HEK293 (cell line): ENCODE measurements around the gene VMA21.

Source experiments
- CTCF ChIA-PET: fragments of 350-600 bp; formaldehyde crosslinking; extraction: SDS; loops from one replicate; lab custom pipeline; 2021; ENCODE audit warnings: antibody characterized with exemption; lab: Yijun Ruan, JAX
- POLR2A ChIA-PET: fragments of 300-600 bp; formaldehyde crosslinking; extraction: SDS; loops from one replicate; lab custom pipeline; 2020; ENCODE audit warnings: antibody characterized with exemption, inconsistent platforms; lab: Yijun Ruan, JAX
- H3K27ac ChIP-seq: fragments of 200-500 bp; sonication (Bioruptor generic); 2 replicates; pipeline ENCODE4 v1.5.1; 2014; ENCODE audit warnings: low read depth, low read length, control low read depth, inconsistent platforms; ENCODE audit errors: extremely low read depth
- H3K36me3 ChIP-seq, 2 experiments: fragments of 200-500 bp in 1 of 2; sonication (Bioruptor generic) in 1 of 2; 1 replicate in 1 of 2; 2 replicates in 1 of 2; pipeline ENCODE4 v1.5.1; 2014 to 2017; ENCODE audit warnings: inconsistent platforms in 2 of 2, low read length in 2 of 2; ENCODE audit not compliant: control insufficient read depth in 2 of 2, insufficient read depth in 1 of 2
- H3K4me1 ChIP-seq: fragments of 200-500 bp; sonication (Bioruptor generic); 2 replicates; pipeline ENCODE4 v1.5.1; 2014; ENCODE audit warnings: mild to moderate bottlenecking, low read length, inconsistent platforms; ENCODE audit not compliant: control insufficient read depth, insufficient read depth
- H3K4me3 ChIP-seq: 2 replicates; pipeline ENCODE4 v1.5.1; 2011; ENCODE audit warnings: low read depth, mild to moderate bottlenecking, control low read depth, low read length, moderate library complexity
- H3K9me3 ChIP-seq: fragments of 200-500 bp; sonication (Bioruptor generic); 2 replicates; pipeline ENCODE4 v1.5.1; 2014; ENCODE audit warnings: low read depth, low read length, inconsistent platforms; ENCODE audit not compliant: control insufficient read depth, insufficient read depth
- CTCF ChIP-seq: fragments of 450-650 bp; formaldehyde crosslinking; IDR thresholded peaks from 2 replicates; pipeline ENCODE4 v1.5.1; 2016; ENCODE audit warnings: missing biosample characterization, missing genetic modification characterization
- FEZF1 ChIP-seq: fragments of 450-650 bp; formaldehyde crosslinking; IDR thresholded peaks from 2 replicates; pipeline ENCODE4 v1.5.1; 2016; ENCODE audit warnings: missing biosample characterization, missing genetic modification characterization
- PBX3 ChIP-seq: sonication (generic); formaldehyde crosslinking; IDR thresholded peaks from 2 replicates; pipeline ENCODE4 v1.8.1; 2022; ENCODE audit warnings: mild to moderate bottlenecking, moderate library complexity, missing genetic modification reagents
- SCRT2 ChIP-seq: fragments of 450-650 bp; formaldehyde crosslinking; IDR thresholded peaks from 2 replicates; pipeline ENCODE4 v1.5.1; 2016; ENCODE audit warnings: missing biosample characterization, missing genetic modification characterization
- ZBTB1 ChIP-seq: fragments of 450-650 bp; formaldehyde crosslinking; IDR thresholded peaks from 2 replicates; pipeline ENCODE4 v1.5.1; 2016; ENCODE audit warnings: missing biosample characterization, missing genetic modification characterization
- ZBTB10 ChIP-seq: fragments of 450-650 bp; formaldehyde crosslinking; IDR thresholded peaks from 2 replicates; pipeline ENCODE4 v1.5.1; 2016; ENCODE audit warnings: missing biosample characterization, missing genetic modification characterization
- ZBTB17 ChIP-seq: fragments of 450-650 bp; formaldehyde crosslinking; IDR thresholded peaks from 2 replicates; pipeline ENCODE4 v1.5.1; 2016; ENCODE audit warnings: missing biosample characterization, missing genetic modification characterization
- ZBTB20 ChIP-seq: fragments of 450-650 bp; formaldehyde crosslinking; IDR thresholded peaks from 2 replicates; pipeline ENCODE4 v1.5.1; 2016; ENCODE audit warnings: missing biosample characterization, missing genetic modification characterization
- ZNF138 ChIP-seq: fragments of 450-650 bp; formaldehyde crosslinking; IDR thresholded peaks from 2 replicates; pipeline ENCODE4 v1.5.1; 2016; ENCODE audit warnings: missing biosample characterization, missing genetic modification characterization, borderline replicate concordance
- ZNF174 ChIP-seq: fragments of 450-650 bp; formaldehyde crosslinking; IDR thresholded peaks from 2 replicates; pipeline ENCODE4 v1.5.0; 2017; ENCODE audit warnings: missing biosample characterization, mild to moderate bottlenecking, missing genetic modification characterization
- ZNF311 ChIP-seq: fragments of 450-650 bp; formaldehyde crosslinking; IDR thresholded peaks from 2 replicates; pipeline ENCODE4 v1.5.1; 2017; ENCODE audit warnings: missing biosample characterization, missing genetic modification characterization, borderline replicate concordance
- ZNF341 ChIP-seq: fragments of 450-650 bp; formaldehyde crosslinking; IDR thresholded peaks from 2 replicates; pipeline ENCODE4; 2016; ENCODE audit warnings: low read depth, missing biosample characterization, missing genetic modification characterization
- ZNF391 ChIP-seq: fragments of 450-650 bp; formaldehyde crosslinking; IDR thresholded peaks from 2 replicates; pipeline ENCODE4 v1.5.1; 2016; ENCODE audit warnings: low read depth, missing biosample characterization, missing genetic modification characterization, borderline replicate concordance
- ZNF473 ChIP-seq: fragments of 450-650 bp; formaldehyde crosslinking; IDR thresholded peaks from 2 replicates; pipeline ENCODE4 v1.5.1; 2017; ENCODE audit warnings: missing biosample characterization, missing genetic modification characterization
- ZNF521 ChIP-seq: fragments of 450-650 bp; formaldehyde crosslinking; IDR thresholded peaks from 2 replicates; pipeline ENCODE4 v1.5.1; 2017; ENCODE audit warnings: missing biosample characterization, mild to moderate bottlenecking, missing genetic modification characterization
- ZNF660 ChIP-seq: fragments of 450-650 bp; IDR thresholded peaks from 2 replicates; pipeline ENCODE4 v1.5.1; 2018; ENCODE audit warnings: missing biosample characterization, mild to moderate bottlenecking, missing genetic modification characterization
- ZNF701 ChIP-seq: fragments of 450-650 bp; formaldehyde crosslinking; IDR thresholded peaks from 2 replicates; pipeline ENCODE4 v1.5.1; 2016; ENCODE audit warnings: missing biosample characterization, missing genetic modification characterization
- ZNF707 ChIP-seq: fragments of 450-650 bp; formaldehyde crosslinking; IDR thresholded peaks from 2 replicates; pipeline ENCODE4 v1.5.1; 2016; ENCODE audit warnings: missing biosample characterization, missing genetic modification characterization
- ZNF76 ChIP-seq: fragments of 450-650 bp; formaldehyde crosslinking; IDR thresholded peaks from 2 replicates; pipeline ENCODE4; 2016; ENCODE audit warnings: low read depth, missing biosample characterization, missing genetic modification characterization, borderline replicate concordance
- TF ChIP-seq, protein P1 (sequence below): fragments of 450-650 bp; formaldehyde crosslinking; IDR thresholded peaks from 2 replicates; pipeline ENCODE4 v1.5.1; 2016; ENCODE audit warnings: missing biosample characterization, missing genetic modification characterization
- TF ChIP-seq, protein P2 (sequence below): fragments of 450-650 bp; formaldehyde crosslinking; IDR thresholded peaks from 2 replicates; pipeline ENCODE4 v1.5.1; 2017; ENCODE audit warnings: missing biosample characterization, mild to moderate bottlenecking, missing genetic modification characterization, moderate library complexity

VMA21 gene

GRCh38 chrX:151402719-151403390, 5.8 kb downstream of the VMA21 start:
- Histone ChIP-seq H3K9me3 (no peaks in the 10 kb centered on the region), H3K4me1 (peaks cover 9% of the 10 kb centered on the region; the same call in 1 of the 2 replicates), H3K36me3 (peaks cover 14 to 24% of the 10 kb centered on the region in 2 experiments), H3K27ac (no peak overlapping the region), H3K4me3 (no peak overlapping the region)
- no peak for TF ChIP-seq ZNF138
- no peak for TF ChIP-seq ZBTB17
- no peak for TF ChIP-seq ZNF341 (tag by site-specific recombination)
- no peak for TF ChIP-seq ZNF660 (tag by site-specific recombination)
- 0 out of 2 replicates have a peak, but pooled peaks have one; percentile 19 for TF ChIP-seq CTCF (tag by site-specific recombination)
- TF ChIP-seq ZNF391 (tag by site-specific recombination), result no peak
- no peak for TF ChIP-seq ZNF473
- peak; percentile 66 for TF ChIP-seq SCRT2 (tag by site-specific recombination)
- no peak for TF ChIP-seq ZNF76
- ChIA-PET CTCF (interaction anchor here (0.6 to 1.1 kb wide), 2 partner anchors 11 to 308 kb away, joined by 3 read pairs; no protein-coding TSS in a partner anchor), POLR2A (no interaction called here)

DNA sequence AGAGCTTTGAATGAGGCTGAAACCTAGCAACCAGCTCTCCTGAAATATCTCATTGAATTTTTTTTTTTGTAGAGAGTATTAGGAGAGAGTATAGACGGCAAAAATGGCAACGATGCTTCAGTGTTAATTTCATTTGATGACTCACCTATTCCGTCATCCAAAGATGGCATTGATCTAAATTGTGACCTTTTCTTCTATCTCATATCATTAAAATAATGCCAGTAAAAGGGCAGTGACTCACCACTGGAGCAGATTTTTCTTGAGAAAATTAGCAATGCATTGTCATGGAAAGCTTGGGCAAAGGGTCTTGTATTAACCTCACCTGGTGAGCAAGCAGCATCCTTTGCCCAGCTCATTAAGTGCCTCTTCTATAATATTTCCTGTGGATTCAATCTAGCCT, 19.6 kb downstream of the VMA21 start:
- H3K27ac ChIP-seq, result no peak overlapping the region
- TF ChIP-seq ZBTB1 (tag by site-specific recombination) (no peak), ZBTB10 (no peak), ZNF701 (tag by site-specific recombination) (no peak), ZNF521 (tag by site-specific recombination) (no peak)
- TF ChIP-seq, protein P1, sequence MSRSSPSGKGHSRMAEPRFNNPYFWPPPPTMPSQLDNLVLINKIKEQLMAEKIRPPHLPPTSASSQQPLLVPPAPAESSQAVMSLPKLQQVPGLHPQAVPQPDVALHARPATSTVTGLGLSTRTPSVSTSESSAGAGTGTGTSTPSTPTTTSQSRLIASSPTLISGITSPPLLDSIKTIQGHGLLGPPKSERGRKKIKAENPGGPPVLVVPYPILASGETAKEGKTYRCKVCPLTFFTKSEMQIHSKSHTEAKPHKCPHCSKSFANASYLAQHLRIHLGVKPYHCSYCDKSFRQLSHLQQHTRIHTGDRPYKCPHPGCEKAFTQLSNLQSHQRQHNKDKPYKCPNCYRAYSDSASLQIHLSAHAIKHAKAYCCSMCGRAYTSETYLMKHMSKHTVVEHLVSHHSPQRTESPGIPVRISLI (tag by site-specific recombination), result no peak
- H3K4me3 ChIP-seq, result no peak overlapping the region
- H3K36me3 ChIP-seq, result no peaks in the 10 kb centered on the region
- no peaks in the 10 kb centered on the region for H3K4me1 ChIP-seq
- ChIA-PET CTCF (interaction anchor here (0.7 kb wide), 1 partner anchor 46 kb away, joined by 3 read pairs; no protein-coding TSS in a partner anchor), POLR2A (no interaction called here)
- H3K9me3 ChIP-seq, result no peaks in the 10 kb centered on the region

GRCh38 chrX:151419782-151420181, 22.8 kb downstream of the VMA21 start:
- H3K4me1 ChIP-seq, result no peaks in the 10 kb centered on the region
- CTCF ChIA-PET, result interaction anchor here (1.7 kb wide), 1 partner anchor 59 kb away, joined by 5 read pairs; no protein-coding TSS in a partner anchor
- H3K36me3 ChIP-seq, result no peaks in the 10 kb centered on the region
- no peaks in the 10 kb centered on the region for H3K9me3 ChIP-seq
- no peak overlapping the region for H3K4me3 ChIP-seq
- no peak overlapping the region for H3K27ac ChIP-seq
- POLR2A ChIA-PET, result no interaction called here
- no peak for TF ChIP-seq ZNF311
- TF ChIP-seq ZNF707 (tag by site-specific recombination), result no peak
- TF ChIP-seq ZNF174 (tag by site-specific recombination), result no peak
- TF ChIP-seq FEZF1 (tag by site-specific recombination), result no peak
- TF ChIP-seq, protein P2, sequence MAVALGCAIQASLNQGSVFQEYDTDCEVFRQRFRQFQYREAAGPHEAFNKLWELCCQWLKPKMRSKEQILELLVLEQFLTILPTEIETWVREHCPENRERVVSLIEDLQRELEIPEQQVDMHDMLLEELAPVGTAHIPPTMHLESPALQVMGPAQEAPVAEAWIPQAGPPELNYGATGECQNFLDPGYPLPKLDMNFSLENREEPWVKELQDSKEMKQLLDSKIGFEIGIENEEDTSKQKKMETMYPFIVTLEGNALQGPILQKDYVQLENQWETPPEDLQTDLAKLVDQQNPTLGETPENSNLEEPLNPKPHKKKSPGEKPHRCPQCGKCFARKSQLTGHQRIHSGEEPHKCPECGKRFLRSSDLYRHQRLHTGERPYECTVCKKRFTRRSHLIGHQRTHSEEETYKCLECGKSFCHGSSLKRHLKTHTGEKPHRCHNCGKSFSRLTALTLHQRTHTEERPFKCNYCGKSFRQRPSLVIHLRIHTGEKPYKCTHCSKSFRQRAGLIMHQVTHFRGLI (tag by site-specific recombination), result no peak
- TF ChIP-seq PBX3, result no peak
- no peak for TF ChIP-seq ZBTB20 (tag by site-specific recombination)
